Kidney (tissue), 14 donors: ENCODE measurements around the gene ADCY4. TPM values are rescaled to one million over a fixed set of nuclear protein-coding genes. Genes with fewer than 3 reads are reported as not detected.

Source experiments
- DNase-seq, 5 donors: peaks; one replicate each; pipeline ENCODE4 v3.0.0-alpha.2; 2013 to 2020
- FAIRE-seq: peaks from 2 replicates; lab custom pipeline; 2012; peaks lifted over from hg19 to GRCh38; lab: Jason Lieb, UNC
- H3K27ac ChIP-seq, 2 donors: one replicate each; pipeline ENCODE4 v1.7.0; 2013; ENCODE audit warnings: low read depth in 2 of 2, low read length in 2 of 2, inconsistent platforms in 1 of 2
- H3K27me3 ChIP-seq: one replicate; pipeline ENCODE4 v1.7.1; 2013; ENCODE audit warnings: low read length, inconsistent platforms; ENCODE audit not compliant: control insufficient read depth, insufficient read depth
- H3K36me3 ChIP-seq, 3 donors: one replicate each; pipeline versions ENCODE4 v1.7.0 to v1.7.1; 2013; ENCODE audit warnings: low read length in 3 of 3, control low read depth in 1 of 3, inconsistent platforms in 1 of 3; ENCODE audit not compliant: insufficient read depth in 3 of 3, control insufficient read depth in 2 of 3
- H3K4me1 ChIP-seq, 3 donors: one replicate each; pipeline versions ENCODE4 v1.7.0 to v1.7.1; 2013; ENCODE audit warnings: low read length in 3 of 3, inconsistent platforms in 1 of 3, low read depth in 1 of 3; ENCODE audit not compliant: control insufficient read depth in 2 of 3, insufficient read depth in 2 of 3
- H3K4me3 ChIP-seq, 3 donors: one replicate each; pipeline versions ENCODE4 v1.7.0 to v1.8.1; 2013; ENCODE audit warnings: low read length in 3 of 3, control low read depth in 1 of 3, inconsistent platforms in 1 of 3
- H3K9ac ChIP-seq, 3 donors: one replicate each; pipeline versions ENCODE4 v1.7.0 to v1.7.1; 2013; ENCODE audit warnings: low read length in 3 of 3, control low read depth in 1 of 3, inconsistent platforms in 1 of 3
- H3K9me3 ChIP-seq, 3 donors: one replicate each; pipeline versions ENCODE4 v1.7.0 to v1.7.1; 2013; ENCODE audit warnings: low read length in 3 of 3, control low read depth in 1 of 3, inconsistent platforms in 1 of 3; ENCODE audit not compliant: control insufficient read depth in 2 of 3, insufficient read depth in 1 of 3
- intact Hi-C: fragments of 100-400 bp; cut with DNase I; formaldehyde crosslinking; loops from one replicate; pipeline ENCODE4 v1.11.1; 2022
- polyA plus RNA-seq: library from polyadenylated mRNA; stranded (reverse); fragments of 350-450 nt; fragmentation: Illumina TruSeq; extraction: RNeasy Lipid Tissue Mini Kit (QIAGEN cat#74804); gene quantifications from one replicate; pipeline ENCODE4 v1.2.3, GENCODE V29; 2014; ENCODE audit warnings: low read depth, low replicate concordance; ENCODE audit not compliant: insufficient read depth
- total RNA-seq: library from RNA; stranded (reverse); fragmentation: NEBNext Ultra II Directional; extraction: Animal tissue kit (Norgen Biotek cat#: 25700); gene quantifications from one replicate; pipeline ENCODE4 v1.2.1, GENCODE V29; 2021
- TF ChIP-seq, protein P1 (sequence below): IDR thresholded peaks from 3 replicates; pipeline ENCODE4 v1.5.1; 2012; ENCODE audit warnings: mild to moderate bottlenecking, moderate library complexity, borderline replicate concordance; ENCODE audit not compliant: insufficient read depth; ENCODE audit errors: extremely low read depth
- donor health status: control.
- donor health status: control.
- donor health status: control.
- donor health status: control.
- donor health status: control.
- donor health status: DM: yes; HTN: yes; CAD: no.
- donor health status: Normal renal cell carcinoma (clear cell type).

Gene ADCY4
- total and polyA plus RNA-seq, 2 donors from 2014 or later: 19.2 to 57.5 TPM

- H3K36me3 ChIP-seq: no peaks in the 10 kb centered on the region
- no peak overlapping the region for H3K27ac ChIP-seq
- no peak overlapping the region for H3K9ac ChIP-seq
- no peaks in the 10 kb centered on the region for H3K27me3 ChIP-seq
- TF ChIP-seq, protein P1, sequence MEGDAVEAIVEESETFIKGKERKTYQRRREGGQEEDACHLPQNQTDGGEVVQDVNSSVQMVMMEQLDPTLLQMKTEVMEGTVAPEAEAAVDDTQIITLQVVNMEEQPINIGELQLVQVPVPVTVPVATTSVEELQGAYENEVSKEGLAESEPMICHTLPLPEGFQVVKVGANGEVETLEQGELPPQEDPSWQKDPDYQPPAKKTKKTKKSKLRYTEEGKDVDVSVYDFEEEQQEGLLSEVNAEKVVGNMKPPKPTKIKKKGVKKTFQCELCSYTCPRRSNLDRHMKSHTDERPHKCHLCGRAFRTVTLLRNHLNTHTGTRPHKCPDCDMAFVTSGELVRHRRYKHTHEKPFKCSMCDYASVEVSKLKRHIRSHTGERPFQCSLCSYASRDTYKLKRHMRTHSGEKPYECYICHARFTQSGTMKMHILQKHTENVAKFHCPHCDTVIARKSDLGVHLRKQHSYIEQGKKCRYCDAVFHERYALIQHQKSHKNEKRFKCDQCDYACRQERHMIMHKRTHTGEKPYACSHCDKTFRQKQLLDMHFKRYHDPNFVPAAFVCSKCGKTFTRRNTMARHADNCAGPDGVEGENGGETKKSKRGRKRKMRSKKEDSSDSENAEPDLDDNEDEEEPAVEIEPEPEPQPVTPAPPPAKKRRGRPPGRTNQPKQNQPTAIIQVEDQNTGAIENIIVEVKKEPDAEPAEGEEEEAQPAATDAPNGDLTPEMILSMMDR: no peak
- H3K9me3 ChIP-seq: no peaks in the 10 kb centered on the region
- FAIRE-seq: no peak
- peaks cover 0 to 4% (median 0%) of the 10 kb centered on the region in 3 donors for H3K4me1 ChIP-seq
- DNase-seq: no peak
- H3K4me3 ChIP-seq: no peak overlapping the region
- intact Hi-C loops: no loop called here
Measured at GRCh38 chr14:24348186-24348585, 13.3 kb upstream of the ADCY4 start.

DNA sequence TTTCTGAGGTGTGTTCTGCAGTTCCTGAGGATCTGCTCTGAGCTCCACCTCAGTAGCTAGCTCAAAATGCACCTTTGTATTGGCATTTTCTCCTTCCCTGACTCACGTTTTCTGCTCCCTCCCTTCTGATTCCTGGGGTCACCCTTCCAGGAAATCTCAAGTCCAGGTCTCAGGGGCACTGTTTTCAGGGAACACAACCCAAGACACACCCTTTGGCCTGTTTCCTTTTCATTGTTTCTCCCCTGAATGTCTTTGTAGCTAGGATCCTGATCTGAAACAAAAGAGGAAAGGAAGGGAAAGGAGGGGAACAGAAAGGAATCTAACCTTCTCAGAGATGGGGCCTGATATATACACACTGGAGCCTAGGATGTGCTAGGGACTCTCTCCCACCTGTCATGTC lies 12.3 kb upstream of the ADCY4 start:
- DNase-seq: no peak
- intact Hi-C loops: no loop called here
- TF ChIP-seq, protein P1: no peak
- H3K4me3 ChIP-seq: no peak overlapping the region
- no peak overlapping the region for H3K27ac ChIP-seq
- H3K9ac ChIP-seq: no peak overlapping the region
- H3K9me3 ChIP-seq: no peaks in the 10 kb centered on the region
- H3K27me3 ChIP-seq: no peaks in the 10 kb centered on the region
- no peak for FAIRE-seq
- H3K4me1 ChIP-seq: peaks cover 0 to 4% (median 0%) of the 10 kb centered on the region in 3 donors
- no peaks in the 10 kb centered on the region for H3K36me3 ChIP-seq

GRCh38 chr14:24343795-24344660 lies 9.2 kb upstream of the ADCY4 start:
- Histone ChIP-seq H3K27me3 (no peaks in the 10 kb centered on the region), H3K9ac (no peak overlapping the region), H3K4me1 (peaks cover 0 to 3% (median 0%) of the 10 kb centered on the region in 3 donors), H3K9me3 (no peaks in the 10 kb centered on the region), H3K27ac (no peak overlapping the region), H3K4me3 (no peak overlapping the region), H3K36me3 (no peaks in the 10 kb centered on the region)
- no peak for DNase-seq
- TF ChIP-seq, protein P1: no peak
- intact Hi-C loops: no loop called here
- FAIRE-seq: no peak
